Liver (tissue), 9 donors: ENCODE measurements around the gene TLCD3A. TPM values are rescaled to one million over a fixed set of nuclear protein-coding genes. Genes with fewer than 3 reads are reported as not detected.
"Not testable (repeated sequence)": the region's sequence is repeated elsewhere in the genome, so short reads cannot be mapped to it uniquely, and the experiment has no call there.

Source experiments
- DNase-seq: peaks from one replicate; pipeline ENCODE4 v3.0.0-alpha.2; 2017; ENCODE audit warnings: low spot score
- H3K27ac ChIP-seq, 2 donors: one replicate each; pipeline ENCODE4 v1.7.0; 2013; ENCODE audit warnings: inconsistent platforms in 2 of 2, low read length in 2 of 2, control low read depth in 1 of 2, low read depth in 1 of 2, mild to moderate bottlenecking in 1 of 2
- H3K27me3 ChIP-seq, 4 donors: one replicate each; pipeline versions ENCODE4 v1.6.1 to v1.7.0; 2013; ENCODE audit warnings: low read length in 3 of 4, inconsistent platforms in 1 of 4, mild to moderate bottlenecking in 1 of 4, moderate library complexity in 1 of 4; ENCODE audit not compliant: control insufficient read depth in 4 of 4, insufficient read depth in 4 of 4
- H3K36me3 ChIP-seq, 4 donors: one replicate each; pipeline versions ENCODE4 v1.6.1 to v1.7.0; 2013; ENCODE audit warnings: low read length in 3 of 4, mild to moderate bottlenecking in 3 of 4, low read depth in 1 of 4, moderate library complexity in 1 of 4; ENCODE audit not compliant: control insufficient read depth in 4 of 4, insufficient read depth in 3 of 4
- H3K4me1 ChIP-seq, 4 donors: one replicate each; pipeline versions ENCODE4 v1.6.1 to v1.7.0; 2013; ENCODE audit warnings: low read length in 3 of 4, mild to moderate bottlenecking in 3 of 4, moderate library complexity in 1 of 4; ENCODE audit not compliant: control insufficient read depth in 4 of 4, insufficient read depth in 4 of 4
- H3K4me3 ChIP-seq, 3 donors: one replicate each; pipeline versions ENCODE4 v1.6.1 to v1.7.0; 2013; ENCODE audit warnings: low read length in 3 of 3, control low read depth in 1 of 3, low read depth in 1 of 3, mild to moderate bottlenecking in 1 of 3
- H3K9ac ChIP-seq, 2 donors: one replicate each; pipeline ENCODE4 v1.7.0; 2013; ENCODE audit warnings: low read length in 2 of 2, mild to moderate bottlenecking in 2 of 2, moderate library complexity in 2 of 2, control low read depth in 1 of 2, low read depth in 1 of 2
- H3K9me3 ChIP-seq, 4 donors: one replicate each; pipeline versions ENCODE4 v1.6.1 to v1.7.0; 2013; ENCODE audit warnings: low read length in 3 of 4; ENCODE audit not compliant: control insufficient read depth in 4 of 4
- NR2F2 ChIP-seq: IDR thresholded peaks from 2 replicates; pipeline ENCODE4 v1.6.1; 2016; ENCODE audit warnings: antibody characterized with exemption
- REST ChIP-seq: IDR thresholded peaks from 2 replicates; pipeline ENCODE4 v1.6.1; 2016; ENCODE audit warnings: antibody characterized with exemption, mild to moderate bottlenecking
- SP1 ChIP-seq: IDR thresholded peaks from 2 replicates; pipeline ENCODE4 v1.6.1; 2018; ENCODE audit warnings: antibody characterized with exemption, mild to moderate bottlenecking
- WGBS: extraction: QIAGEN DNeasy Blood & Tissue Kit; methylation state at CpG from one replicate; pipeline ENCODE4 v1.1.7; 2013; 5-methylcytosine and 5-hydroxymethylcytosine counted together
- polyA plus RNA-seq, 2 donors: library from polyadenylated mRNA; stranded (reverse) in 1 of 2; unstranded in 1 of 2; fragments of 200-250 nt in 1 of 2; fragments of >200 nt in 1 of 2; fragmentation: Nextera tagmentation in 1 of 2; extraction: Ambion mirVana in 1 of 2; gene quantifications; one replicate each; pipeline versions ENCODE4 v1.2.1 to v1.2.3, GENCODE V29; 2013 to 2015
- total RNA-seq, 2 donors: library from RNA; depleted of rRNA; stranded (reverse); fragments of >200 nt; gene quantifications; one replicate each; pipeline ENCODE4 v1.2.3, GENCODE V29; 2014
- TF ChIP-seq, protein P1 (sequence below): fragments of 150-350 bp; IDR thresholded peaks from 2 replicates; pipeline ENCODE4 v1.5.1; 2017; ENCODE audit warnings: improper control_type of control experiment, low read depth, low read length; ENCODE audit not compliant: missing input control
- donor health status: healthy.
- donor health status: healthy.
- donor health status: healthy.
- donor health status: healthy.
- donor health status: healthy.

Gene TLCD3A
- total and polyA plus RNA-seq, 4 donors: 0.57 to 2.3 (median 1.5) TPM

DNA sequence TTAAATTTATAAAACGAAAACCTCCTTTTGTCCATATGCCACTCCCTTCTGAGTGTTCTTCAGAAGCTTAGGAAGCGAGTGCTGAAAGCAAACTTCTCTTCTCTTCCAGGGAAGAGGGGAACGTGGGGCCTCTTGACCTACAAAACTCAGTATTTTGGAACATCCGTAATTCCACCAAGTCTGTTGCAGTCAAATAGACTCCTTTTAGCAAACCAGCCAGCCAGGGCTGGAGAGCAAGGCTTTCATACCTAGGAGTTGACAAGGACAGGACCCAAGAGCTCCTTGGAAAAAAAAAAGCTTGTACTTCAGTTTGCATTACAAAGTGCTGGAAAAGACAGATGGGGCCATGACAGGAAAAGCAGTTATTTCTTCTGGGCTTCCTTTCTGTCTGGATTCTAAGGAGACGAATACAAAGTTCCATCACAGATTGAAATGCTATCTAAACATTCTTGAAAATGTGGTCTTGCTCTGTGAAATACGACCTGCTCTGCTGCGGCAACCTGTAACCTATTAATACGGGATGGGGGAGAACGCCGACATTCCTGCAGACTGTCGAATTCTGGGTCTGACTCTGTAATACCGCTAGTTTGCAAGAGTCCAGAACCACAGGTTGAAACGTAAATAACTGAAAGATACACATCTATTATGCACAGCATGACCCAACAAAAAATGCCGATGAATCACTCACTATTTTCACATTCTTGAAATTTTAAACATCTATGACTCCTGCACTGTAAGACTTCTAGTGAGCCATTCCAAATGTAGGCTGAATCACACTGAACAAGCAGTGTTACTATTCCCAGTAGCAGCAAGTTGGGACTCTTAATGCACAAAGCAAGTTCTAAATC, 38.4 kb upstream of the TLCD3A start:
- Histone ChIP-seq H3K9ac (no peak overlapping the region), H3K27ac (no peak overlapping the region), H3K4me3 (no peak overlapping the region), H3K4me1 (no peaks in the 10 kb centered on the region), H3K36me3 (peaks cover 11 to 49% (median 19%) of the 10 kb centered on the region in 4 donors), H3K9me3 (no peaks in the 10 kb centered on the region), H3K27me3 (no peaks in the 10 kb centered on the region)
- WGBS: 95% methylated on average over 14 of the region's 14 CpGs
- TF ChIP-seq REST: no peak
- no peak for DNase-seq

DNA sequence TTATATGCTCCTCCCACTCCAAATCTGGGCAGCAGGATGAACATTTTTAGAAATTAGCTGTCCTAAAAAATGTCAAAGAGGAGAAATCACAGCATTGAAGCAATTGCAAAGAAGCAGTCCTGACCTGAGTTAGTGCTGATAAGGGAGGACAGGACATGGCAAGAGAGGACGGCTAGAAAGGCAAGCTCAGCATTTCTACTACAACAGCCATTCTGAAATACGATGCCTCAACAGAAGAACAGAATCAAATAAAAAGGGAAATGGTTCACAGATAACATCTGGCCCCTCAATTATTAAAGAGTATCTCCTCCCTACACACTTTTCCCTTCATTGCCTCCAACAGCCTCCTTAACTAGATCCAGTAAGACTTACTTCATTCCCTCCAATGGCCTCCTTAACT, 36.0 kb upstream of the TLCD3A start:
- Histone ChIP-seq H3K27me3 (no peaks in the 10 kb centered on the region), H3K4me1 (peaks cover 0 to 10% (median 4%) of the 10 kb centered on the region in 4 donors), H3K9me3 (no peaks in the 10 kb centered on the region), H3K27ac (no peak overlapping the region), H3K4me3 (no peak overlapping the region), H3K36me3 (peaks cover 7 to 39% (median 14%) of the 10 kb centered on the region in 4 donors), H3K9ac (no peak overlapping the region)
- 69% methylated on average over 2 of the region's 2 CpGs for WGBS
- no peak for DNase-seq
- TF ChIP-seq SP1 (no peak), NR2F2 (no peak)

- no peak overlapping the region for H3K4me3 ChIP-seq
- TF ChIP-seq, protein P1, sequence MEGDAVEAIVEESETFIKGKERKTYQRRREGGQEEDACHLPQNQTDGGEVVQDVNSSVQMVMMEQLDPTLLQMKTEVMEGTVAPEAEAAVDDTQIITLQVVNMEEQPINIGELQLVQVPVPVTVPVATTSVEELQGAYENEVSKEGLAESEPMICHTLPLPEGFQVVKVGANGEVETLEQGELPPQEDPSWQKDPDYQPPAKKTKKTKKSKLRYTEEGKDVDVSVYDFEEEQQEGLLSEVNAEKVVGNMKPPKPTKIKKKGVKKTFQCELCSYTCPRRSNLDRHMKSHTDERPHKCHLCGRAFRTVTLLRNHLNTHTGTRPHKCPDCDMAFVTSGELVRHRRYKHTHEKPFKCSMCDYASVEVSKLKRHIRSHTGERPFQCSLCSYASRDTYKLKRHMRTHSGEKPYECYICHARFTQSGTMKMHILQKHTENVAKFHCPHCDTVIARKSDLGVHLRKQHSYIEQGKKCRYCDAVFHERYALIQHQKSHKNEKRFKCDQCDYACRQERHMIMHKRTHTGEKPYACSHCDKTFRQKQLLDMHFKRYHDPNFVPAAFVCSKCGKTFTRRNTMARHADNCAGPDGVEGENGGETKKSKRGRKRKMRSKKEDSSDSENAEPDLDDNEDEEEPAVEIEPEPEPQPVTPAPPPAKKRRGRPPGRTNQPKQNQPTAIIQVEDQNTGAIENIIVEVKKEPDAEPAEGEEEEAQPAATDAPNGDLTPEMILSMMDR: no peak
- 98% methylated on average over 8 of the region's 8 CpGs for WGBS
- no peak overlapping the region for H3K9ac ChIP-seq
- H3K9me3 ChIP-seq: no peaks in the 10 kb centered on the region
- DNase-seq: no peak
- H3K27ac ChIP-seq: no peak overlapping the region
- peaks cover 5 to 36% (median 14%) of the 10 kb centered on the region in 4 donors for H3K36me3 ChIP-seq
- no peaks in the 10 kb centered on the region for H3K27me3 ChIP-seq
- H3K4me1 ChIP-seq: peaks cover 0 to 10% (median 4%) of the 10 kb centered on the region in 4 donors
Observed at GRCh38 chr17:697682-698081, 34.7 kb upstream of the TLCD3A start.

DNA sequence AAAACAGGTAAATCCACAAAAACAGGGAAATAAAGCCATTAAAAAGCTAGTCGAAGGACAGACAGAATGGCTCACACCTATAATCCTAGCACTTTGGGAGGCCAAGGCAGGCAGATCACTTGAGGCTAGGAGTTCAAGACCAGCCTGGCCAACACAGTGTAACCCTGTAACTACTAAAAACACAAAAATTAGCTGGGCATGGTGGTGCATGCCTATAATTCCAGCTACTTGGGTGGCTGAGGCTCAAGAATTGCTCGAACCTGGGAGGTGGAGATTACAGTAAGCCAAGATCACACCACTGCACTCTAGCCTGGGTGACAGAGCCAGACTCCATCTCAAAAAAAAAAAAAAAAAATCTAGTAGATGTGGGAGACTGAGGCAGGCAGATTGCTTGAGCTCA, 34.3 kb upstream of the TLCD3A start:
- H3K9ac ChIP-seq, DNase-seq, H3K27me3 ChIP-seq, H3K27ac ChIP-seq, H3K9me3 ChIP-seq, H3K4me3 ChIP-seq, H3K4me1 ChIP-seq: not testable (repeated sequence)
- 95% methylated on average over 2 of the region's 2 CpGs for WGBS
- peaks cover 5 to 36% (median 14%) of the 10 kb centered on the region in 4 donors for H3K36me3 ChIP-seq
